Limb (tissue), 2 donors: ENCODE data around the gene TAMALIN.
A peak's percentile ranks its signal among the peaks of the same experiment; 100 is the strongest.

ENCODE experiments used
- DNase-seq, 2 donors: peaks; one replicate each; pipeline ENCODE4 v3.0.0-alpha.2; 2016; ENCODE audit errors: extremely low spot score in 2 of 2

TAMALIN gene

GRCh38 chr12:52013626-52014310 is 7.0 kb downstream of the TAMALIN start:
- no peak for DNase-seq

GRCh38 chr12:52014567-52015530 is 8.1 kb downstream of the TAMALIN start:
- DNase-seq, result peak in 1 of 2 donors; percentile 69

- DNase-seq, result no peak
Observed at GRCh38 chr12:52015532-52016041, 8.8 kb downstream of the TAMALIN start.

- no peak for DNase-seq
Observed at GRCh38 chr12:52018433-52019112, 11.8 kb downstream of the TAMALIN start.

GRCh38 chr12:52019113-52019770 is 12.5 kb downstream of the TAMALIN start:
- no peak for DNase-seq

- DNase-seq, result no peak
Observed at GRCh38 chr12:52020539-52021336, 14.0 kb downstream of the TAMALIN start.

- peak in 1 of 2 donors; percentile 55 for DNase-seq
Observed at GRCh38 chr12:52022841-52023181, 16.1 kb downstream of the TAMALIN start.

GRCh38 chr12:52023182-52023975 is 16.6 kb downstream of the TAMALIN start:
- DNase-seq, result peak; percentile 73 to 92

- no peak for DNase-seq
Observed at GRCh38 chr12:52023976-52024688, 17.4 kb downstream of the TAMALIN start.

- DNase-seq, result no peak
Observed at GRCh38 chr12:52024845-52025230, 18.1 kb downstream of the TAMALIN start.

GRCh38 chr12:52026263-52026662 is 19.5 kb downstream of the TAMALIN start:
- no peak for DNase-seq

GRCh38 chr12:52027085-52027843 is 20.5 kb downstream of the TAMALIN start:
- DNase-seq, result no peak

- peak in 1 of 2 donors; percentile 58 for DNase-seq
Observed at GRCh38 chr12:52029685-52030084, 22.9 kb downstream of the TAMALIN start.

GRCh38 chr12:52032446-52032803 is 25.7 kb downstream of the TAMALIN start:
- DNase-seq, result peak in 1 of 2 donors; percentile 71

GRCh38 chr12:52032804-52033445 is 26.2 kb downstream of the TAMALIN start:
- DNase-seq, result peak; percentile 97 to 98

- no peak for DNase-seq
Observed at GRCh38 chr12:52033446-52034140, 26.8 kb downstream of the TAMALIN start.

GRCh38 chr12:52035190-52035589 is 28.4 kb downstream of the TAMALIN start:
- no peak for DNase-seq
